Gastrocnemius medialis (tissue), 4 donors: Measurements from ENCODE around the gene CATSPER4. TPM values are rescaled to one million over a fixed set of nuclear protein-coding genes. Genes with fewer than 3 reads are reported as not detected.

Experiments used
- ATAC-seq, 2 donors: fragments of 150-250 bp; one replicate each; pipeline ENCODE4 v1.9.1; 2016
- DNase-seq, 2 donors: peaks; one replicate each; pipeline ENCODE4 v3.0.0-alpha.2; 2019
- H3K27ac ChIP-seq, 4 donors: fragments of 200-600 bp; sonication (generic); 1 replicate in 1 of 4; 2 replicates in 3 of 4; pipeline ENCODE4 v1.5.1; 2016 to 2018; ENCODE audit warnings: mild to moderate bottlenecking in 2 of 4, moderate library complexity in 1 of 4
- H3K27me3 ChIP-seq, 3 donors: fragments of 200-600 bp; sonication (generic) in 2 of 3; 1 replicate in 1 of 3; 2 replicates in 2 of 3; pipeline versions ENCODE4 v1.5.1 to v1.6.0; 2016 to 2019; ENCODE audit warnings: mild to moderate bottlenecking in 1 of 3, moderate library complexity in 1 of 3
- H3K36me3 ChIP-seq, 2 donors: fragments of 200-600 bp; sonication (generic) in 1 of 2; one replicate each; pipeline ENCODE4 v1.5.1; 2017 to 2018
- H3K4me1 ChIP-seq, 2 donors: fragments of 200-600 bp; sonication (generic) in 1 of 2; one replicate each; pipeline ENCODE4 v1.5.1; 2016 to 2017; ENCODE audit warnings: mild to moderate bottlenecking in 2 of 2
- H3K4me3 ChIP-seq, 4 donors: fragments of 200-600 bp; sonication (generic) in 3 of 4; 1 replicate in 1 of 4; 2 replicates in 3 of 4; pipeline ENCODE4 v1.5.1; 2016 to 2019; ENCODE audit warnings: mild to moderate bottlenecking in 2 of 4
- H3K9me3 ChIP-seq, 3 donors: fragments of 200-600 bp; sonication (generic) in 2 of 3; 1 replicate in 1 of 3; 2 replicates in 2 of 3; pipeline ENCODE4 v1.5.1; 2016 to 2019
- POLR2A ChIP-seq, 2 donors: fragments of 450-650 bp; IDR thresholded peaks; one replicate each; pipeline ENCODE4 v1.6.1; 2017; ENCODE audit warnings: antibody characterized with exemption in 2 of 2, mild to moderate bottlenecking in 2 of 2, moderate library complexity in 2 of 2
- in situ Hi-C, 4 donors: fragments of 200-750 bp; cut with MboI; loops; one replicate each; pipeline versions ENCODE4 v1.15.0 to v1.8.0; 2017; ENCODE audit warnings: low sequenced_read_pairs in 4 of 4
- intact Hi-C: fragments of 100-400 bp; cut with DNase I; formaldehyde crosslinking; loops from one replicate; pipeline ENCODE4 v1.15.1; 2023; ENCODE audit warnings: low total_unique reads
- total RNA-seq, 4 donors: library from RNA; depleted of rRNA; stranded (reverse); fragments of >200 nt; gene quantifications; one replicate each; pipeline versions ENCODE4 v1.1.0 to v1.2.3, GENCODE V29; 2016
- TF ChIP-seq, protein P1 (sequence below), 5 experiments: fragments of 450-650 bp in 3 of 5; fragments of 200-600 bp in 2 of 5; sonication (generic) in 2 of 5; IDR thresholded peaks in 4 of 5; conservative IDR thresholded peaks in 1 of 5; 1 replicate in 4 of 5; 2 replicates in 1 of 5; pipeline ENCODE4 v1.5.1; 2016 to 2019; ENCODE audit warnings: antibody characterized with exemption in 5 of 5, mild to moderate bottlenecking in 3 of 5, moderate library complexity in 3 of 5

Gene CATSPER4
- total RNA-seq, 4 donors from 2014 or later, result not detected

DNA sequence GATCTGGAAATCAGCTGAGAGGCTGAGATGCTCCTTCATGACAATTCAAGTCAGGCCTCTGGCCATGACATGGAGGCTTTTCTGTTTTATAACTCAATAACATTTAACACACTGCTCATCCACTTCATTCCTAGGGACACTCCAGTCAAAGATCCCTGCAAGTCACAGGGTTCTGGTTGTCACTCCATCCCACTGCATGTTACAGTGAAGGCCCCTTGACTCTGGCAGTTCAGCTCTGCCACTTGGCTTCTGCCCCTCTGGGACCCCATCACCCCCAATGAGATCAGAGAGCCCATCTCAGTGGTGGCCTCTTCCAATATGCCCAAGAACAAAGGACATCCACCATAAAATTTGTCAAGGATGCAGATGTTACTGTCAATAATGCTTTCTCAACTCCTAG, 41.5 kb upstream of the CATSPER4 start:
- no peaks in the 10 kb centered on the region for H3K27me3 ChIP-seq
- no peak for ATAC-seq
- H3K9me3 ChIP-seq, result no peaks in the 10 kb centered on the region
- TF ChIP-seq, protein P1, sequence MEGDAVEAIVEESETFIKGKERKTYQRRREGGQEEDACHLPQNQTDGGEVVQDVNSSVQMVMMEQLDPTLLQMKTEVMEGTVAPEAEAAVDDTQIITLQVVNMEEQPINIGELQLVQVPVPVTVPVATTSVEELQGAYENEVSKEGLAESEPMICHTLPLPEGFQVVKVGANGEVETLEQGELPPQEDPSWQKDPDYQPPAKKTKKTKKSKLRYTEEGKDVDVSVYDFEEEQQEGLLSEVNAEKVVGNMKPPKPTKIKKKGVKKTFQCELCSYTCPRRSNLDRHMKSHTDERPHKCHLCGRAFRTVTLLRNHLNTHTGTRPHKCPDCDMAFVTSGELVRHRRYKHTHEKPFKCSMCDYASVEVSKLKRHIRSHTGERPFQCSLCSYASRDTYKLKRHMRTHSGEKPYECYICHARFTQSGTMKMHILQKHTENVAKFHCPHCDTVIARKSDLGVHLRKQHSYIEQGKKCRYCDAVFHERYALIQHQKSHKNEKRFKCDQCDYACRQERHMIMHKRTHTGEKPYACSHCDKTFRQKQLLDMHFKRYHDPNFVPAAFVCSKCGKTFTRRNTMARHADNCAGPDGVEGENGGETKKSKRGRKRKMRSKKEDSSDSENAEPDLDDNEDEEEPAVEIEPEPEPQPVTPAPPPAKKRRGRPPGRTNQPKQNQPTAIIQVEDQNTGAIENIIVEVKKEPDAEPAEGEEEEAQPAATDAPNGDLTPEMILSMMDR (IDR thresholded peaks at IDR 0.05 in 4 of 5, conservative IDR thresholded peaks at IDR 0.05 in 1 of 5), result no peak
- no peak for TF ChIP-seq POLR2A (IDR thresholded peaks at IDR 0.05)
- DNase-seq, result no peak
- in situ Hi-C loops (loop anchor here (5.0 to 25.0 kb wide), 4 partner anchors 42 to 262 kb away; partner anchors contain the start of gene PAQR7 (in 1 of the 4)), intact Hi-C loops (no loop called here)
- no peaks in the 10 kb centered on the region for H3K36me3 ChIP-seq
- no peak overlapping the region for H3K27ac ChIP-seq
- H3K4me3 ChIP-seq, result no peak overlapping the region
- H3K4me1 ChIP-seq, result peaks cover 0 to 12% of the 10 kb centered on the region in 2 donors

DNA sequence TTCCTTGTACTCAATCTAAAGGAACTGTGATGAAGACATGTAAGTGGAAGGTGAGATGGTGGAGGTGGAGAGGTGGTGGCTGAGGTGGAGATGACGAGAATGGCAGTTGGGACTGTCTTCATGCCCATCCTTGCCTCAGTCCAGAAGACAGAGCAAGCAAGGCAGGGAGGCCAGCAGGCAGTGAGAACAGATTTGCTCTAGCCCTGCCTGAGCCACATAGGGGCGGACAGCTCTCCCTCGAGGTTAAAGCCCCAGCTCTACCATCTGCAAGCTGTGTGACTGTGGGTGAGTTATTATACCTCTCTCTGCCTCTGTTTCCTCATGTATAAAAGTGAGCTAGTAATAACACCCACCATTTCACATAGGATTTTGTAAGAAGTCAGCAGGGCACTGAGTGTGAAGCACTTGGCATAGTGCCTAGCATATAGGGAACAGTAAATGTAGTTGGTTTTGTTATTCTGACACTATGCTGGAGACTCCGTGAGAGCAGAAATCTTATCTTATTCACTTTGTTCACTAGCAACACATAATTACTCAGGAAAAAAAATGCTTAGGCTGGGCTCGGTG, 36.4 kb upstream of the CATSPER4 start:
- no peak for TF ChIP-seq POLR2A (IDR thresholded peaks at IDR 0.05)
- TF ChIP-seq, protein P1 (IDR thresholded peaks at IDR 0.05 in 4 of 5, conservative IDR thresholded peaks at IDR 0.05 in 1 of 5), result no peak
- Histone ChIP-seq H3K36me3 (no peaks in the 10 kb centered on the region), H3K9me3 (no peaks in the 10 kb centered on the region), H3K4me1 (peaks cover 0 to 4% of the 10 kb centered on the region in 2 donors), H3K4me3 (no peak overlapping the region), H3K27me3 (no peaks in the 10 kb centered on the region), H3K27ac (peak overlapping the region in 1 of 4 donors; percentile 10)
- intact Hi-C loops (no loop called here), in situ Hi-C loops (loop anchor here in 1 of 4 donors (25.0 kb wide), 2 partner anchors 117 to 267 kb away; partner anchors contain the start of genes PAQR7 and SLC30A2)
- DNase-seq (no peak), ATAC-seq (no peak)

- TF ChIP-seq POLR2A (IDR thresholded peaks at IDR 0.05), result no peak
- TF ChIP-seq, protein P1 (IDR thresholded peaks at IDR 0.05 in 4 of 5, conservative IDR thresholded peaks at IDR 0.05 in 1 of 5), result no peak
- H3K9me3 ChIP-seq, result no peaks in the 10 kb centered on the region
- no peak overlapping the region for H3K4me3 ChIP-seq
- intact Hi-C loops, result no loop called here
- H3K4me1 ChIP-seq, result peaks cover 0 to 8% of the 10 kb centered on the region in 2 donors
- H3K36me3 ChIP-seq, result no peaks in the 10 kb centered on the region
- peak overlapping the region; percentile 31 to 81 (median 43) for H3K27ac ChIP-seq
- ATAC-seq (no peak), DNase-seq (peak in 1 of 2 donors; percentile 3)
- no peaks in the 10 kb centered on the region for H3K27me3 ChIP-seq
- in situ Hi-C loops, result loop anchor here in 1 of 4 donors (25.0 kb wide), 2 partner anchors 117 to 267 kb away; partner anchors contain the start of genes PAQR7 and SLC30A2
Measured at GRCh38 chr1:26154750-26155149, 35.7 kb upstream of the CATSPER4 start.

DNA sequence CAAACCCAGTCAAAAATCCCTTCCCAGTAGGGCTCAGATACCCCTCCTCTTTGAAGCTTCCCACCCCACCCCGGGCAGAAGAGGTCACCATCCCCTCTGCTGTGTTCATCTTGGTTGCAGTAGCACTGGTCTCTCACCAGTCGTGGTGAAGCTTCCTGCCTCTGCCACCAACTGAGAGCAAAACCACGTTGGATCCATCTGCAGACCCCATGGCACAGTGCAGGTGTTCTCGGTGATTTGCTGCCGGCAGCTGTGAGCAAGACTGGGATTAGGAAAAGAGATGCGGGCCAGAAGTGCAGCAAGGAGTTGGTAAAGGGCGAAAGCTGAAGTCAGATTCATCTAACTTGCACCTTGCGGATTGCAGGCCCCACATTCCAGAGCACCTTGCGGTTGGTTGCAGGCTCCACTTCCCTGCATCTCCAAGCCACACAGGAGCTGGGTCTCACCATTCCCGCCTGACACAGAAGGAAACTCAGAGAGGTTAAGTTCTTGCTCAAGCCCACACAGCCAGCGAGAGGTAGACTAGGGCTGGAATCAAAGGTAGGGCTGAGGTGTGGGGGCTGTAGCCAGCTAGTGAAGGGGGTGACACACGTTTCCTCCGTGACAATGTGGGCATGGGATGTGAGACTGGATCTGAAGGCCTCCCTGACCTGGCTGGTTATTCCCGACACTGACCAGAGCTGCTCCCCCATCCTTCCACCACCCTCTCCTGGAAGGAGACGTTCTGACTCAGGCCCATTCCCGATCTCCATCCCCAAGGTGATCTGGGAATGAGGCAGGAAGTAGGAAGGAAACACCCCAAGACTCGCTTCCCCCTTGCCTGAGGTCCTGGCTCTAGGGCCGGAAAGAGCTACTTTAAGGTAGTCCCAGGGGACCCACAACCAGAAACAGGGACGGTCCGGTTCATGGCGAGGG, 34.8 kb upstream of the CATSPER4 start:
- no peaks in the 10 kb centered on the region for H3K27me3 ChIP-seq

More for the DNA sequence above, 34.8 kb upstream of the CATSPER4 start:
- peak overlapping the region in 3 of 4 donors; percentile 12 to 39 (median 25) for H3K4me3 ChIP-seq
- no peaks in the 10 kb centered on the region for H3K36me3 ChIP-seq
- H3K4me1 ChIP-seq, result peaks cover 0 to 5% of the 10 kb centered on the region in 2 donors
- ATAC-seq (no peak), DNase-seq (peak in 1 of 2 donors; percentile 6)
- H3K27ac ChIP-seq, result peak overlapping the region; percentile 51 to 81 (median 58)
- no peaks in the 10 kb centered on the region for H3K9me3 ChIP-seq
- TF ChIP-seq, protein P1 (IDR thresholded peaks at IDR 0.05 in 4 of 5, conservative IDR thresholded peaks at IDR 0.05 in 1 of 5), result no peak
- TF ChIP-seq POLR2A (IDR thresholded peaks at IDR 0.05), result no peak
- intact Hi-C loops (no loop called here), in situ Hi-C loops (loop anchor here in 1 of 4 donors (25.0 kb wide), 2 partner anchors 118 to 268 kb away; partner anchors contain the start of genes PAQR7 and SLC30A2)
